ENCODE measurements around the gene PPP1R14B. TPM values are rescaled to one million over a fixed set of nuclear protein-coding genes. Genes with fewer than 3 reads are reported as not detected.

Gene PPP1R14B
- total and polyA plus RNA-seq, 4 experiments from 2014 or later: 32.2 to 83.5 (median 45.2) TPM

GRCh38 chr11:64264371-64264852, 17.7 kb upstream of the PPP1R14B start:
- ChIA-PET CTCF (ENCODE audit: partially characterized antibody) (interaction anchor here (0.6 to 3.6 kb wide), 6 partner anchors 13 to 626 kb away, joined by 3 to 16 read pairs (median 4); partner anchors contain the start of gene PLCB3), POLR2A (ENCODE audit: partially characterized antibody) (interaction anchor here (1.3 to 1.9 kb wide), 4 partner anchors 18 to 59 kb away, joined by 3 to 8 read pairs (median 4); partner anchors contain the start of genes FERMT3, NUDT22, PPP1R14B and PRDX5)
- no peak overlapping the region for H3K4me3 ChIP-seq (ENCODE audit: low read length in 2 of 2)
- Mint-ChIP-seq H3K36me3 (peaks cover 7 to 8% of the 10 kb centered on the region in 2 donors), H3K4me1 (peaks cover 8 to 22% (median 14%) of the 10 kb centered on the region in 4 donors), H3K4me3 (no peak overlapping the region), H3K27ac (no peak overlapping the region), H3K9me3 (no peaks in the 10 kb centered on the region), H3K27me3 (no peaks in the 10 kb centered on the region)
- H3K27me3 ChIP-seq (ENCODE audit: insufficient read depth, low read length): no peaks in the 10 kb centered on the region
- no peak for DNase-seq
- H3K27ac ChIP-seq (ENCODE audit: low read depth, low read length): no peak overlapping the region
- H3K9me3 ChIP-seq (ENCODE audit: control insufficient read depth in 1 of 2, low read length in 2 of 2): no peaks in the 10 kb centered on the region
- peaks cover 5% of the 10 kb centered on the region for H3K36me3 ChIP-seq (ENCODE audit: insufficient read depth, low read length)
- peaks cover 15% of the 10 kb centered on the region for H3K4me1 ChIP-seq (ENCODE audit: insufficient read depth, low read length)
- intact Hi-C loops (cut with micrococcal nuclease): no loop called here

DNA sequence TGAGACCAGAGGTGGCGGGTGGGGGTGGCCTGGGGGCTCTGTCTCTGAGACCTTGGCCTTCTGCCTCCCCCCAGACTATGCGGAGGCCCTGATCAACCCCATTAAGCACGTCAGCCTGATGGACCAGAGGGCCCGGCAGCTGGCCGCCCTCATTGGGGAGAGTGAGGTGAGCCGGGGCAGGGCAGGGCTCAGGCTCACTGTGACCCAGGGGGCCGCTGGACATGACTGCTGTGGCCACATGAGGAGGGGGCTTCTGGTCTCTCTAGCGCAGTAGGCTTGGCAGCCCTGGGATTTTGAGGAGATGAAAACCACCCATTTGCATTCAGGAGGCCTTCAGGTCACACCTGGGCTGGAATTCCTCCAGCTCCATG, 17.2 kb upstream of the PPP1R14B start:
- POLR2A ChIA-PET (ENCODE audit: partially characterized antibody): interaction anchor here (1.3 to 1.9 kb wide), 2 partner anchors 38 to 58 kb away, joined by 3 to 8 read pairs; partner anchors contain the start of genes FERMT3, NUDT22 and TRPT1

DNA sequence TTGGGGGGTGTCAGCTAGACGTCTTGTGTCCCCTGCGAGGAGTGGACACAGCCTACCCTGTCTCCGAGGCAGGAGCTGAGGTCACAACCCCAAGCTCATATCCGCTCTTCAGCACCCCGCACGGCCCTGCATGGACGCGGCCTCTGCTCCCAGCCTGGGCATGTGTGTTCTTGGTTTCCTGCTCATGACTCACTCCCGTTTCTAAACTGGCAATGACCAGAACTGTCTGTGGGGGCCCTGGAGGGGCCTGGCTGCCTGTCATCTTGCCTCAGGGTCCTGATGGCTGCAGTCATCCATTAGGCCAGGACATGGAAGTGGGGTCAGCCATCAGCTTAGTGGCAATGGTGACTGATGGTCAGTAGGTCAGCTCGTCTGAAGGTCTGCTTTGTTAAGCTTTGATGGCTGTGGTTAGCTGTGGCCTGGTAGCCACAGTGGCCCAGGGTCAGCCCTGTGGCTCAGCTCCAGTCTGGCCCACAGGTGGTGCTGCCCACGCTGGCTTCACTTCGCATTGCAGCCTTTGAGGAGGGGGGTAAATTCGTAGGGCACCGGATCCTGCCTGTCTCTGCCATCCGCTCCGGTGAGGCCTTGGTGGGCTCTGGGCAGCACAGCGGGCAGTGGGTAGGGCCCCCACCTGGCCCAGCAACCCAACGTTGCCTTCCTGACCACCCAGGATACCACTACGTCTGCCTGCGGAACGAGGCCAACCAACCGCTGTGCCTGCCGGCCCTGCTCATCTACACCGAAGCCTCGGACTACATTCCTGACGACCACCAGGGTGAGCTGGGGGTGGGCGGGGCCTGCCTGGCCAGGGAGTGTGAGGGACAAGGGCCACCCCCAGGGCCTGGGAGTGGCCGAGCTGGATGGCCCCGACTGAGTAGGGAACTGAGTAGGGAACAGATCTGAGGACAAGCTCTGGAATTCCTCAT, 16.5 kb upstream of the PPP1R14B start:
- ChIA-PET POLR2A (ENCODE audit: partially characterized antibody) (interaction anchor here (1.9 kb wide), 1 partner anchor 58 kb away, joined by 8 read pairs; the partner anchor contains the start of gene FERMT3), CTCF (ENCODE audit: partially characterized antibody) (interaction anchor here (0.6 to 3.6 kb wide), 6 partner anchors 9 to 627 kb away, joined by 3 to 16 read pairs (median 4); partner anchors contain the start of gene PLCB3)
- peaks cover 6% of the 10 kb centered on the region for H3K4me1 ChIP-seq (ENCODE audit: insufficient read depth, low read length)
- peak overlapping the region in 1 of 7 donors; percentile 60 for H3K27ac Mint-ChIP-seq
- H3K36me3 ChIP-seq (ENCODE audit: insufficient read depth, low read length): peaks cover 5% of the 10 kb centered on the region
- no peaks in the 10 kb centered on the region for H3K27me3 ChIP-seq (ENCODE audit: insufficient read depth, low read length)
- H3K9me3 Mint-ChIP-seq: no peaks in the 10 kb centered on the region
- peak overlapping the region in 1 of 8 donors; percentile 45 for H3K4me3 Mint-ChIP-seq
- no peaks in the 10 kb centered on the region for H3K9me3 ChIP-seq (ENCODE audit: control insufficient read depth in 1 of 2, low read length in 2 of 2)
- no peak for DNase-seq
- intact Hi-C loops (cut with micrococcal nuclease): no loop called here
- H3K27ac ChIP-seq (ENCODE audit: low read depth, low read length): no peak overlapping the region
- H3K36me3 Mint-ChIP-seq: peaks cover 6 to 10% of the 10 kb centered on the region in 2 donors
- no peaks in the 10 kb centered on the region for H3K27me3 Mint-ChIP-seq
- peaks cover 2 to 14% (median 8%) of the 10 kb centered on the region in 4 donors for H3K4me1 Mint-ChIP-seq
- no peak overlapping the region for H3K4me3 ChIP-seq (ENCODE audit: low read length in 2 of 2)

More for the DNA sequence above, 17.2 kb upstream of the PPP1R14B start:
- CTCF ChIA-PET (ENCODE audit: partially characterized antibody): interaction anchor here (0.6 to 3.6 kb wide), 4 partner anchors 13 to 626 kb away, joined by 4 to 16 read pairs (median 6); partner anchors contain the start of gene PLCB3
- intact Hi-C loops (cut with micrococcal nuclease): no loop called here
- DNase-seq: no peak
- Histone ChIP-seq H3K36me3 (ENCODE audit: insufficient read depth, low read length) (peaks cover 5% of the 10 kb centered on the region), H3K27ac (ENCODE audit: low read depth, low read length) (no peak overlapping the region), H3K9me3 (ENCODE audit: control insufficient read depth in 1 of 2, low read length in 2 of 2) (no peaks in the 10 kb centered on the region), H3K4me1 (ENCODE audit: insufficient read depth, low read length) (peaks cover 13% of the 10 kb centered on the region), H3K4me3 (ENCODE audit: low read length in 2 of 2) (no peak overlapping the region), H3K27me3 (ENCODE audit: insufficient read depth, low read length) (no peaks in the 10 kb centered on the region)
- no peaks in the 10 kb centered on the region for H3K27me3 Mint-ChIP-seq
- H3K27ac Mint-ChIP-seq: no peak overlapping the region
- peaks cover 8 to 10% of the 10 kb centered on the region in 2 donors for H3K36me3 Mint-ChIP-seq
- peaks cover 6 to 20% (median 13%) of the 10 kb centered on the region in 4 donors for H3K4me1 Mint-ChIP-seq
- H3K9me3 Mint-ChIP-seq: no peaks in the 10 kb centered on the region
- no peak overlapping the region for H3K4me3 Mint-ChIP-seq

DNA sequence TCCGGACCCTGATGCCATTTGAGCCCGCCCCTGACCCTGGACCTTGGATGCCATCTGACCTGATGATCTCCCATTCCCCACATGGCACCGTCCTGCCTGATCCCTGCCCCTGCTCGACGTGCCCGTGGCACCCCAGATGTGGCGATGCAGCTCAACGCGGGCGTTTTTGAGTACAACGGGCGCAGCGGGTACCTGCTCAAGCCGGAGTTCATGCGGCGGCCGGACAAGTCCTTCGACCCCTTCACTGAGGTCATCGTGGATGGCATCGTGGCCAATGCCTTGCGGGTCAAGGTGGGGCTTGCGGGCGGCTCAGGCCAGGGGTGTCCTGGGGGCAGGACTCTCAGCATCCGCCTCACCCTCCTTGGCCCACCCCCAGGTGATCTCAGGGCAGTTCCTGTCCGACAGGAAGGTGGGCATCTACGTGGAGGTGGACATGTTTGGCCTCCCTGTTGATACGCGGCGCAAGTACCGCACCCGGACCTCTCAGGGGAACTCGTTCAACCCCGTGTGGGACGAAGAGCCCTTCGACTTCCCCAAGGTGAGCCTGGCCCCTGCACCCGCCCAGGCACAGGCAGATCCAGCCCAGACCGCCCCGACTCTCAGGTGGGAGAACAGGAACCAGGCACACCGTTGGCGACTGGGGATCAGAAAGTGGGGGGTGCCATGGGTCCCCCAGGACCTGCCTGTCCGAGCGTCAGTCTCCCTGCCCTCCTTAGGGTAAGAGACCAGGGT, 15.7 kb upstream of the PPP1R14B start:
- H3K9me3 ChIP-seq (ENCODE audit: control insufficient read depth in 1 of 2, low read length in 2 of 2): no peaks in the 10 kb centered on the region
- no peaks in the 10 kb centered on the region for H3K4me1 ChIP-seq (ENCODE audit: insufficient read depth, low read length)
- Mint-ChIP-seq H3K27ac (no peak overlapping the region), H3K36me3 (peaks cover 10% of the 10 kb centered on the region in 2 donors), H3K9me3 (no peaks in the 10 kb centered on the region), H3K4me3 (no peak overlapping the region), H3K4me1 (peaks cover 1 to 8% (median 5%) of the 10 kb centered on the region in 4 donors), H3K27me3 (no peaks in the 10 kb centered on the region)
- peaks cover 5% of the 10 kb centered on the region for H3K36me3 ChIP-seq (ENCODE audit: insufficient read depth, low read length)
- POLR2A ChIA-PET (ENCODE audit: partially characterized antibody): no interaction called here
- CTCF ChIA-PET (ENCODE audit: partially characterized antibody): interaction anchor here (0.8 to 3.6 kb wide), 5 partner anchors 8 to 42 kb away, joined by 3 to 16 read pairs (median 4); partner anchors contain the start of gene PLCB3
- H3K27ac ChIP-seq (ENCODE audit: low read depth, low read length): no peak overlapping the region
- H3K4me3 ChIP-seq (ENCODE audit: low read length in 2 of 2): no peak overlapping the region
- intact Hi-C loops (cut with micrococcal nuclease): no loop called here
- H3K27me3 ChIP-seq (ENCODE audit: insufficient read depth, low read length): no peaks in the 10 kb centered on the region
- no peak for DNase-seq

DNA sequence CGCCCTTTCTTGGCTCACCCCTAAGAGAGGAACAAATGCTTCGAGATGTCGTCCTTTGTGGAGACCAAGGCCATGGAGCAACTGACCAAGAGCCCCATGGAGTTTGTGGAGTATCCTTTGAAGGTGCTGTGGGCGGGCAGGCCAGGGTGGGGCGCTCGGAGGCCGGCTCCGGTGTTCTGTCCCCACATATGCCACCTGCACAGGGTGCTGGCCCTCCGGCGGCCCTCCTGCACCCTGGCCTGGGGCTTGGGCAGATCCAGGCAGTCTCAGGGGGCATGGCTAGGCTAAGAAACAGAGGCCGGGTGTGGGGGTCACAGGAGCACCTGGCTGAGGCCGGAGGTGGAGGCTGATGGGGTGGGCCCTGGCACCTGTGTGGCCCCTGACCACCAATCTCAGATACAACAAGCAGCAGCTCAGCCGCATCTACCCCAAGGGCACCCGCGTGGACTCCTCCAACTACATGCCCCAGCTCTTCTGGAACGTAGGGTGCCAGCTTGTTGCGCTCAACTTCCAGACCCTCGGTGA, 14.9 kb upstream of the PPP1R14B start:
- Mint-ChIP-seq H3K27ac (no peak overlapping the region), H3K36me3 (peaks cover 10 to 12% of the 10 kb centered on the region in 2 donors), H3K27me3 (no peaks in the 10 kb centered on the region), H3K4me3 (no peak overlapping the region), H3K4me1 (peaks cover 1 to 8% (median 5%) of the 10 kb centered on the region in 4 donors), H3K9me3 (no peaks in the 10 kb centered on the region)
- no peaks in the 10 kb centered on the region for H3K9me3 ChIP-seq (ENCODE audit: control insufficient read depth in 1 of 2, low read length in 2 of 2)
- no peaks in the 10 kb centered on the region for H3K27me3 ChIP-seq (ENCODE audit: insufficient read depth, low read length)
- peaks cover 5% of the 10 kb centered on the region for H3K36me3 ChIP-seq (ENCODE audit: insufficient read depth, low read length)
- DNase-seq: no peak
- no peaks in the 10 kb centered on the region for H3K4me1 ChIP-seq (ENCODE audit: insufficient read depth, low read length)
- no peak overlapping the region for H3K27ac ChIP-seq (ENCODE audit: low read depth, low read length)
- POLR2A ChIA-PET (ENCODE audit: partially characterized antibody): interaction anchor here (1.6 kb wide), 1 partner anchor 8 kb away, joined by 7 read pairs; no protein-coding TSS in a partner anchor
- CTCF ChIA-PET (ENCODE audit: partially characterized antibody): interaction anchor here (1.6 to 1.9 kb wide), 2 partner anchors 10 to 43 kb away, joined by 4 to 5 read pairs; partner anchors contain the start of gene PLCB3
- intact Hi-C loops (cut with micrococcal nuclease): no loop called here
- no peak overlapping the region for H3K4me3 ChIP-seq (ENCODE audit: low read length in 2 of 2)

GRCh38 chr11:64260147-64260708, 13.5 kb upstream of the PPP1R14B start:
- Mint-ChIP-seq H3K9me3 (no peaks in the 10 kb centered on the region), H3K36me3 (peaks cover 10 to 13% of the 10 kb centered on the region in 2 donors), H3K4me3 (no peak overlapping the region), H3K27ac (peak overlapping the region in 2 of 7 donors; percentile 12 to 37), H3K27me3 (no peaks in the 10 kb centered on the region), H3K4me1 (peaks cover 1 to 8% (median 5%) of the 10 kb centered on the region in 4 donors)
- intact Hi-C loops (cut with micrococcal nuclease): no loop called here
- POLR2A ChIA-PET (ENCODE audit: partially characterized antibody): interaction anchor here (1.0 to 1.6 kb wide), 2 partner anchors 10 to 53 kb away, joined by 3 to 7 read pairs; partner anchors contain the start of gene FERMT3
- Histone ChIP-seq H3K27ac (ENCODE audit: low read depth, low read length) (no peak overlapping the region), H3K4me3 (ENCODE audit: low read length in 2 of 2) (no peak overlapping the region), H3K9me3 (ENCODE audit: control insufficient read depth in 1 of 2, low read length in 2 of 2) (no peaks in the 10 kb centered on the region), H3K27me3 (ENCODE audit: insufficient read depth, low read length) (no peaks in the 10 kb centered on the region), H3K4me1 (ENCODE audit: insufficient read depth, low read length) (no peaks in the 10 kb centered on the region), H3K36me3 (ENCODE audit: insufficient read depth, low read length) (peaks cover 8% of the 10 kb centered on the region)
- DNase-seq: no peak
- CTCF ChIA-PET (ENCODE audit: partially characterized antibody): interaction anchor here (0.8 to 1.9 kb wide), 2 partner anchors 9 to 11 kb away, joined by 3 to 5 read pairs; partner anchors contain the start of gene PLCB3

Data from CD4-positive, alpha-beta memory T cell (primary cell).